Epithelial cell of proximal tubule (primary cell): ENCODE results near the gene CTNNAL1. TPM values are rescaled to one million over a fixed set of nuclear protein-coding genes. Genes with fewer than 3 reads are reported as not detected.
"Not testable (repeated sequence)": the region's sequence is repeated elsewhere in the genome, so short reads cannot be mapped to it uniquely, and the experiment has no call there.

Source experiments
- DNase-seq: peaks from one replicate; pipeline ENCODE4 v3.0.0-alpha.2; 2011; ENCODE audit warnings: low read depth
- H3K4me3 ChIP-seq: 2 replicates; pipeline ENCODE4 v1.5.1; 2011; ENCODE audit warnings: low read depth, mild to moderate bottlenecking, low read length
- total RNA-seq: library from RNA; depleted of rRNA; stranded (reverse); fragments of >200 nt; gene quantifications from 2 replicates; pipeline ENCODE4 v1.2.3, GENCODE V29; 2015
- TF ChIP-seq, protein P1 (sequence below): conservative IDR thresholded peaks from 2 replicates; pipeline ENCODE4 v1.5.1; 2012; ENCODE audit warnings: low read depth, mild to moderate bottlenecking, low read length

Gene CTNNAL1
- total RNA-seq, 1 donor from 2014 or later: 182 TPM

DNA sequence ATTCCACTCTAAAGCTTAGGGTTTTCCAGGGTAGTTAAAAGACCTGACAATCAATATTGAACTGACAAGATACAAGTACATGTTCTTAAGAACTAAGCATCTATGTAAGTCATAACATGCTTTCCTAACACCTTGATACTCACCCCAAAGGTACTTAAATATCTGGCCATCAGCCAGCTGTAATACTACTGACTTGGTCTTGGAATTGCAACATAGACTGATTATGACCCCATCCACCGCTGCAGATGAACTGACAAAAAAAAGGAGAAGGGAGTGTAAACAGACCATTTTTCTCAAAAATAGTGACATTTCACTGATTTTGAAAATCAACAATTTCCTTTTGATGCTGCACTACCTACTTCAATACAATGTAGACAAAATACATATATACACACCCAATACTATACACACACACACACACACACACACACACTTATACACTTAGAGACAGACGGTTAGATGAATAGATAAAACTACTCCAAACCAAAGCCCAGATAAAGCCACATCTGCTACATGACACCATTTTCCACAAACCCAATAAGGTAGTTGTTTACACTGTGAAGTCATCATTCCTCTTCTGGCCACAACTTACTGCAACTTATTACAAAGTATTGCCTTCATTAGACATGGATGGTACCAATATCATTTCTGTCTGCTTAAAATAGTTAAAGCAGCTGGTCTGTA, 109.7 kb downstream of the CTNNAL1 start:
- DNase-seq: no peak
- no peak overlapping the region for H3K4me3 ChIP-seq
- TF ChIP-seq, protein P1, sequence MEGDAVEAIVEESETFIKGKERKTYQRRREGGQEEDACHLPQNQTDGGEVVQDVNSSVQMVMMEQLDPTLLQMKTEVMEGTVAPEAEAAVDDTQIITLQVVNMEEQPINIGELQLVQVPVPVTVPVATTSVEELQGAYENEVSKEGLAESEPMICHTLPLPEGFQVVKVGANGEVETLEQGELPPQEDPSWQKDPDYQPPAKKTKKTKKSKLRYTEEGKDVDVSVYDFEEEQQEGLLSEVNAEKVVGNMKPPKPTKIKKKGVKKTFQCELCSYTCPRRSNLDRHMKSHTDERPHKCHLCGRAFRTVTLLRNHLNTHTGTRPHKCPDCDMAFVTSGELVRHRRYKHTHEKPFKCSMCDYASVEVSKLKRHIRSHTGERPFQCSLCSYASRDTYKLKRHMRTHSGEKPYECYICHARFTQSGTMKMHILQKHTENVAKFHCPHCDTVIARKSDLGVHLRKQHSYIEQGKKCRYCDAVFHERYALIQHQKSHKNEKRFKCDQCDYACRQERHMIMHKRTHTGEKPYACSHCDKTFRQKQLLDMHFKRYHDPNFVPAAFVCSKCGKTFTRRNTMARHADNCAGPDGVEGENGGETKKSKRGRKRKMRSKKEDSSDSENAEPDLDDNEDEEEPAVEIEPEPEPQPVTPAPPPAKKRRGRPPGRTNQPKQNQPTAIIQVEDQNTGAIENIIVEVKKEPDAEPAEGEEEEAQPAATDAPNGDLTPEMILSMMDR: no peak

DNA sequence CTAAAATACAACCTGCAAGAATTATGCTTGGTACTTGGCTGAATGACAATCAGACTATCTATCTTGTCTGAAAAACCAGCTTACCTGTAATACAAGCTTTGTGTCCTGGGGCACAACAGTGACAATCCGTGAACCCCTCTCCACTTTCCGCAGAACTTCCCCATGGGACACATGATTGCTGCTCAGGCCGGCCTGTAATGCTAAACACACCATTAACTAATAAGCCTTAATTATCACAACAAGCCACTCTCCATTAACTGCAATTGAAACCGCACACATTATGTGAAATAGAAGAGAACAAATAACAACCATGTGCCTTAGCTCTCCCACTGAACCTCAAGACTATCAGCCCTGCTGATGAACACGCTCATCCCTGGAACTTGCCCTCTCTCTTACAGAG, 113.1 kb downstream of the CTNNAL1 start:
- no peak overlapping the region for H3K4me3 ChIP-seq
- DNase-seq: no peak
- TF ChIP-seq, protein P1: no peak

GRCh38 chr9:108899023-108899695, 114.1 kb downstream of the CTNNAL1 start:
- H3K4me3 ChIP-seq, DNase-seq: not testable (repeated sequence)

DNA sequence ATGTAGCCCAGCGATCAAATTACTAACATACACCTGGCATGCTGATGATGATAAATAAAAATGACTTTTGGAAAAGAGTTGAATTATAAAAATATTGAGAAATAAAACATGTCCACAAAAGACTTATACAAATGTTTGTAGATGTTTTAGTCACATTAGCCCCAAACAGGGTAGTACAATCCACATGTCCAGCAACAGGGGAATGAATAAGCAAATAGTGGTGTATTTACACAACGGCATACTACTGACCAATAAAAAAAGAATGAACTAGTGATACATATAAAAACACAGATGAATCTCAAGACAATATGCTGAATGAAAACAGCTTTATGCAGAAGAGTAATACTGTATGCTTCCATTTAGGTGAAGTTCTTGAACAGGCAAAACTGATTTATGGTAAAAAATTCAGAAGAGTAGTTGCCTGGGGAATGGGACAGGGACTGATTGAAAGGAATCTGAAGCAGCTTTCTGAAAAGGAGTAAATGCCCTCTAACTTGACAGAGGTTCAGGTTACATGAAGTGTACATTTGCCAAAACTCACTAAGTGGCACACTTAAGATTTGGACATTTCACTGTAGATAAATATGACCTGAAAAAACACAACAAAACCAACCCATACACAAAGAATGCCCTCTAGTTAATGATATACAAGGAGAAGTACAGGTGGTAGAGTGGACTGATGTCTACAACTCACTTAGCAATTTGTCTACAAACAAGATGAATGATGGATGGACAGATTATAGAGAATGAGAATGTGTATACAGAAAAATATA, 115.8 kb downstream of the CTNNAL1 start:
- no peak for DNase-seq
- TF ChIP-seq, protein P1: no peak
- H3K4me3 ChIP-seq: no peak overlapping the region

- DNase-seq: no peak
- H3K4me3 ChIP-seq: no peak overlapping the region
- TF ChIP-seq, protein P1: no peak
These were observed 118.9 kb downstream of the CTNNAL1 start for GRCh38 chr9:108894225-108894997.

Other genes starting within 250 kb of the CTNNAL1 start
- not detected in 2 replicates for gene ACTL7B, start 157.5 kb downstream of the CTNNAL1 start, total RNA-seq
- not detected in 2 replicates for gene ACTL7A, start 151.2 kb downstream of the CTNNAL1 start, total RNA-seq
- gene ELP1, start 79.4 kb downstream of the CTNNAL1 start, total RNA-seq: 19.8 and 22.2 TPM in 2 replicates
- gene ABITRAM, start 79.1 kb downstream of the CTNNAL1 start, total RNA-seq: 2.7 and 8.8 TPM in 2 replicates
- gene TMEM245, start 106.4 kb upstream of the CTNNAL1 start, total RNA-seq: 37.8 and 57.1 TPM in 2 replicates
- gene FRRS1L, start 153.8 kb upstream of the CTNNAL1 start, total RNA-seq: 0.14 and 0.69 TPM in 2 replicates